Neural cell (in vitro differentiated cells): Measurements from ENCODE around the gene RAPGEF5. TPM values are rescaled to one million over a fixed set of nuclear protein-coding genes. Genes with fewer than 3 reads are reported as not detected.

Experiments used
- H2AFZ ChIP-seq: fragments of 200-600, 300-800 bp; sonication (generic), shearing (Covaris generic); 2 replicates; pipeline ENCODE4 v1.6.0; 2014; ENCODE audit warnings: low read depth, mild to moderate bottlenecking, antibody characterized with exemption, low read length, moderate library complexity
- H3F3A ChIP-seq: fragments of 200-600 bp; shearing (Covaris generic); 2 replicates; pipeline ENCODE4 v1.6.1; 2016; ENCODE audit warnings: mild to moderate bottlenecking, moderate library complexity, mixed read lengths, antibody characterized with exemption, low read length; ENCODE audit not compliant: insufficient read depth, poor library complexity, severe bottlenecking
- H3K27ac ChIP-seq: fragments of 200-600, 300-800 bp; sonication (generic), shearing (Covaris generic); 2 replicates; pipeline ENCODE4 v1.5.1; 2014; ENCODE audit warnings: mild to moderate bottlenecking, low read length, moderate library complexity
- H3K27me3 ChIP-seq: fragments of 300-800, 200-600 bp; sonication (generic), shearing (Covaris generic); 2 replicates; pipeline ENCODE4 v1.6.0; 2014; ENCODE audit warnings: mild to moderate bottlenecking, low read depth, low read length, moderate library complexity; ENCODE audit not compliant: insufficient read depth
- H3K36me3 ChIP-seq: fragments of 300-800, 200-600 bp; sonication (generic), shearing (Covaris generic); 2 replicates; pipeline ENCODE4 v1.5.1; 2014; ENCODE audit warnings: mild to moderate bottlenecking, antibody characterized with exemption, low read length, moderate library complexity; ENCODE audit not compliant: insufficient read depth
- H3K4me2 ChIP-seq: fragments of 300-800, 200-600 bp; sonication (generic), shearing (Covaris generic); 2 replicates; pipeline ENCODE4 v1.6.0; 2014; ENCODE audit warnings: mild to moderate bottlenecking, low read length
- H3K4me3 ChIP-seq: fragments of 300-800, 200-600 bp; sonication (generic), shearing (Covaris generic); 2 replicates; pipeline ENCODE4 v1.5.1; 2014; ENCODE audit warnings: mild to moderate bottlenecking, low read length, moderate library complexity
- H3K79me2 ChIP-seq: fragments of 200-600 bp; shearing (Covaris generic); replicated peaks from 2 replicates; pipeline ENCODE4 v1.6.0; 2014; ENCODE audit warnings: mild to moderate bottlenecking, low read length, moderate library complexity; ENCODE audit not compliant: insufficient read depth
- H3K9ac ChIP-seq: fragments of 300-800, 200-600 bp; sonication (generic), shearing (Covaris generic); 2 replicates; pipeline ENCODE4 v1.6.1; 2016; ENCODE audit warnings: mild to moderate bottlenecking, low read length, mixed read lengths
- H3K9me2 ChIP-seq: fragments of 200-600 bp; shearing (Covaris generic); 2 replicates; pipeline ENCODE4 v1.6.1; 2016; ENCODE audit warnings: mild to moderate bottlenecking, low read length, mixed read lengths; ENCODE audit not compliant: insufficient read depth
- H3K9me3 ChIP-seq: fragments of 200-600, 300-800 bp; sonication (generic), shearing (Covaris generic); 2 replicates; pipeline ENCODE4 v1.6.1; 2016; ENCODE audit warnings: mild to moderate bottlenecking, mixed run types, low read length, moderate library complexity, mixed read lengths
- H4K20me1 ChIP-seq: fragments of 200-600 bp; shearing (Covaris generic); 2 replicates; pipeline ENCODE4 v1.6.1; 2016; ENCODE audit warnings: mild to moderate bottlenecking, mixed run types; ENCODE audit not compliant: insufficient read depth
- CTCF ChIP-seq: fragments of 450-650 bp; IDR thresholded peaks from 2 replicates; pipeline ENCODE4 v1.5.1; 2014; ENCODE audit warnings: antibody characterized with exemption, mild to moderate bottlenecking, moderate library complexity; ENCODE audit not compliant: poor library complexity, severe bottlenecking
- EP300 ChIP-seq: fragments of 450-650 bp; conservative IDR thresholded peaks from 2 replicates; pipeline ENCODE4 v1.6.1; 2014; ENCODE audit warnings: antibody characterized with exemption, mild to moderate bottlenecking, moderate library complexity; ENCODE audit not compliant: poor library complexity, severe bottlenecking
- EZH2 ChIP-seq: fragments of 200-600, 300-800 bp; shearing (Covaris generic), sonication (generic); IDR thresholded peaks from 2 replicates; pipeline ENCODE4 v1.6.1; 2014; ENCODE audit warnings: antibody characterized with exemption, low read length, borderline replicate concordance, mild to moderate bottlenecking; ENCODE audit not compliant: insufficient read depth, poor library complexity, severe bottlenecking
- MXI1 ChIP-seq: fragments of 450-650 bp; conservative IDR thresholded peaks from 2 replicates; pipeline ENCODE4 v1.6.1; 2014; ENCODE audit warnings: antibody characterized with exemption, mild to moderate bottlenecking; ENCODE audit not compliant: poor library complexity, severe bottlenecking
- POLR2AphosphoS5 ChIP-seq: IDR thresholded peaks from 2 replicates; pipeline ENCODE4 v1.6.1; 2012
- RAD21 ChIP-seq: fragments of 450-650 bp; conservative IDR thresholded peaks from 2 replicates; pipeline ENCODE4 v1.6.1; 2014; ENCODE audit warnings: antibody characterized with exemption, mild to moderate bottlenecking, moderate library complexity
- REST ChIP-seq: IDR thresholded peaks from 2 replicates; pipeline ENCODE4 v1.6.1; 2012; ENCODE audit warnings: borderline replicate concordance
- SMC3 ChIP-seq: fragments of 450-650 bp; conservative IDR thresholded peaks from 2 replicates; pipeline ENCODE4 v1.6.1; 2014; ENCODE audit warnings: antibody characterized with exemption, mild to moderate bottlenecking, moderate library complexity; ENCODE audit not compliant: poor library complexity
- TAF1 ChIP-seq: IDR thresholded peaks from 2 replicates; pipeline ENCODE4 v1.6.1; 2012; ENCODE audit warnings: low read depth
- polyA plus RNA-seq: library from polyadenylated mRNA; depleted of rRNA; stranded (reverse); fragments of >200 nt; gene quantifications from 2 replicates; pipeline ENCODE4 v1.2.3, GENCODE V29; 2014

RAPGEF5 gene
- polyA plus RNA-seq, 1 donor from 2014 or later, result 48.0 TPM

GRCh38 chr7:22329816-22330524, 27.0 kb downstream of the RAPGEF5 start:
- H3K36me3 ChIP-seq, result no peaks in the 10 kb centered on the region
- H2AFZ ChIP-seq, result no peak overlapping the region
- no peak overlapping the region for H3K9ac ChIP-seq
- no peaks in the 10 kb centered on the region for H3F3A ChIP-seq
- H3K79me2 ChIP-seq, result no peaks in the 10 kb centered on the region
- H3K9me2 ChIP-seq, result no peaks in the 10 kb centered on the region
- no peak overlapping the region for H3K4me2 ChIP-seq
- no peak for TF ChIP-seq EZH2
- TF ChIP-seq RAD21, result no peak
- no peak for TF ChIP-seq POLR2AphosphoS5
- no peak for TF ChIP-seq TAF1
- no peak for TF ChIP-seq MXI1
- no peaks in the 10 kb centered on the region for H3K9me3 ChIP-seq
- H4K20me1 ChIP-seq, result no peaks in the 10 kb centered on the region
- H3K4me3 ChIP-seq, result no peak overlapping the region
- H3K27ac ChIP-seq, result no peak overlapping the region
- no peaks in the 10 kb centered on the region for H3K27me3 ChIP-seq

GRCh38 chr7:22326181-22326580, 30.8 kb downstream of the RAPGEF5 start:
- H3K4me2 ChIP-seq, result no peak overlapping the region
- H3F3A ChIP-seq, result no peaks in the 10 kb centered on the region
- H3K36me3 ChIP-seq, result no peaks in the 10 kb centered on the region
- H3K9me3 ChIP-seq, result no peaks in the 10 kb centered on the region
- no peak overlapping the region for H3K9ac ChIP-seq
- no peaks in the 10 kb centered on the region for H4K20me1 ChIP-seq
- no peaks in the 10 kb centered on the region for H3K27me3 ChIP-seq
- no peaks in the 10 kb centered on the region for H3K79me2 ChIP-seq
- no peak for TF ChIP-seq RAD21
- TF ChIP-seq TAF1, result no peak
- TF ChIP-seq CTCF, result no peak
- no peak for TF ChIP-seq SMC3
- no peak for TF ChIP-seq EP300
- TF ChIP-seq POLR2AphosphoS5, result no peak
- TF ChIP-seq EZH2, result no peak
- TF ChIP-seq REST, result no peak
- no peak for TF ChIP-seq MXI1
- no peak overlapping the region for H2AFZ ChIP-seq
- no peaks in the 10 kb centered on the region for H3K9me2 ChIP-seq
- no peak overlapping the region for H3K4me3 ChIP-seq
- no peak overlapping the region for H3K27ac ChIP-seq
